ENCODE results near the gene OGFOD3. TPM values are rescaled to one million over a fixed set of nuclear protein-coding genes. Genes with fewer than 3 reads are reported as not detected.
A peak's percentile ranks its signal among the peaks of the same experiment; 100 is the strongest.

Gene OGFOD3
- total RNA-seq, 1 experiment from 2014 or later, result 53.6 TPM

DNA sequence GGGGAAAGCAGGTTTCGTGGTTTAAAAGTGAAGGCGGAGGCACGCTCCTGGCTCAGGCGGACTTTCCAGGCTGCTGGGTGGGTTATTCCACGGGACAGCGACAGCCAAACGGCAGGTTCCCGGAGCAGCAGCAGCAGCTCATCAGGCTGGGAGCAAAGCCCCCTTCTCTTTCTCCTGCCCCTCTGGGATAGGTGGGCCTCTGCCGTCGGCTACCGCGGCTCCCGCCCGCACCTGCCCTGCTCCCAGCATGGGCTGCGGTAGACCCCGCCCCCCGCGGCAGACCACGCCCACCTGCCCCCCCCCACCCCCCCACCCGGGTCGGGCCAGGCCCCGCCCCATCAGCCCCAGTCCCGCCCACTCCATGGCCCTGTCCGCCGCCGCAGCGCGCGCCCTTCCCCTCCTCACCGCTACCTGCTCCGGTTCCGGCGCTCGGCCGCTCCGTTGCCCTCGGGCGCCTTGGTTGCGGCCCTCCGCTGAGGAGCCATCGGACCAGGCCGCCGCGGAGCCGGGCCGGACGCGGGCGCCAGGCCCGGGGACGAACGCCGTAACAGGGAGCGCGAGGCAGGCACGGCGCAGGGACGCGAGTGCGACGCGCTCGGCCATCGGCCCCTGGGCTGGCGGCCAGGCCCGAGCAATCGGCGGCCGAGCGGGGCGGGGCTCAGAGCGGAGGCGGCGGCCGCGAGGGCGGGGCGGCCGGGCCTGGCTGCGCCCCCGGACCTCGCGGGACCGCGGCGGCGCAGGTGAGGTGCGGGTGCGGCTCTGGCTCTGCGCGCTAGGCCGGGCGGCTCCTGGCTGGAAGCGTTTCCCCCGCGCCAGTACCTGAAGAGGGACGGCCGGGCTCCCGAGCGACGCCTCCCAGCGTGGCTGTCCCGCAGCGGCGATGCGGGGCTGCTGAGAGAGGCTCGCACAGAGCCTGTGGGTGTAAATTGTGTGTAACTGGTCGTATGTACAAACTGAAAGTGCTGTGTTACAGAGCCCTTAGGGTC lies at the start of gene OGFOD3, which contains the start of gene HEXD (continued):
- TF ChIP-seq ZBTB33 (IDR thresholded peaks at IDR 0.05; ENCODE audit: extremely low read depth, insufficient replicate concordance, low read length) (peak; percentile 62), ZFX (IDR thresholded peaks at IDR 0.05) (peak; percentile 98), JUND (IDR thresholded peaks at IDR 0.05) (no peak), ATF3 (IDR thresholded peaks at IDR 0.05) (no peak), SRF (IDR thresholded peaks at IDR 0.05; ENCODE audit: low read depth) (peak; percentile 96)
- TF ChIP-seq, protein P1, sequence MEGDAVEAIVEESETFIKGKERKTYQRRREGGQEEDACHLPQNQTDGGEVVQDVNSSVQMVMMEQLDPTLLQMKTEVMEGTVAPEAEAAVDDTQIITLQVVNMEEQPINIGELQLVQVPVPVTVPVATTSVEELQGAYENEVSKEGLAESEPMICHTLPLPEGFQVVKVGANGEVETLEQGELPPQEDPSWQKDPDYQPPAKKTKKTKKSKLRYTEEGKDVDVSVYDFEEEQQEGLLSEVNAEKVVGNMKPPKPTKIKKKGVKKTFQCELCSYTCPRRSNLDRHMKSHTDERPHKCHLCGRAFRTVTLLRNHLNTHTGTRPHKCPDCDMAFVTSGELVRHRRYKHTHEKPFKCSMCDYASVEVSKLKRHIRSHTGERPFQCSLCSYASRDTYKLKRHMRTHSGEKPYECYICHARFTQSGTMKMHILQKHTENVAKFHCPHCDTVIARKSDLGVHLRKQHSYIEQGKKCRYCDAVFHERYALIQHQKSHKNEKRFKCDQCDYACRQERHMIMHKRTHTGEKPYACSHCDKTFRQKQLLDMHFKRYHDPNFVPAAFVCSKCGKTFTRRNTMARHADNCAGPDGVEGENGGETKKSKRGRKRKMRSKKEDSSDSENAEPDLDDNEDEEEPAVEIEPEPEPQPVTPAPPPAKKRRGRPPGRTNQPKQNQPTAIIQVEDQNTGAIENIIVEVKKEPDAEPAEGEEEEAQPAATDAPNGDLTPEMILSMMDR (IDR thresholded peaks at IDR 0.05 in 2 of 3, conservative IDR thresholded peaks at IDR 0.05 in 1 of 3; ENCODE audit: borderline replicate concordance in 1 of 3, insufficient read depth in 1 of 3, low read depth in 2 of 3, low read length in 2 of 3), result no peak

DNA sequence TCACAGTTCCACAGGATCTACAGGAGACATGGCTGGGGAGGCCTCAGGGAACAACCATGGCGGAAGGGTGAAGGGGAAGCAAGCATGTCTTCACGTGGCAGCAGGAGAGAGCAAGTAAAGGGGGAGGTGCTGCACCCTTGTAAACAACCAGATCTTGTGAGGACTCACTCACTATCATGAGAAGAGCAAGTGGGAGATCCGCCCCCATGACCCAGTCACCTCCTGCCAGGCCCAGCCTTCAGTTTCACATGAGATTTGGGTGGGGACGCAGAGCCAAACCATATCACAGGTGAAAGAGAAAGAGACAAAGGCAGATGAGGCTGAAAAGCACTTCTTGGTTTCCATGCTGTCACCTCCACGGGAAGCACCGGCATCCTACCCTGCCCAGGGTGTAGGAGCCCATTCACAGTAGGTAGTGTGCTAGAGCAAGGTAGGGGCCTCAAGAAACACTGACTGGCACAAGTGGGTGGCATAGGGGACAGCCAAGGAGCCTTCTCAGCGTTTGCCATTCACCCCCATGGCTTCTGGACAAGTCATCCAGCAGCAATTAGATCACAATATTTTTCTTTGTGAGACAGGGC lies 46.7 kb upstream of the OGFOD3 start:
- ChIA-PET RAD21 (ENCODE audit: low non-redundant PET in 1 of 2, low total read pairs in 2 of 2, uncharacterized antibody in 2 of 2, unreplicated experiment in 2 of 2) (no interaction called here), POLR2A (no interaction called here), CTCF (no interaction called here)
- DNase-seq (ENCODE audit: low read depth, low spot score) (no peak), ATAC-seq (no peak)
- Histone ChIP-seq H3K36me3 (ENCODE audit: control insufficient read depth in 1 of 2, insufficient read depth in 2 of 2, low read length in 2 of 2) (peaks cover 21 to 53% of the 10 kb centered on the region in 2 experiments), H3K27ac (ENCODE audit: low read depth, low read length) (no peak overlapping the region), H4K20me1 (ENCODE audit: insufficient read depth) (no peaks in the 10 kb centered on the region), H3K4me1 (ENCODE audit: control insufficient read depth in 1 of 2, insufficient read depth in 2 of 2, low read length in 2 of 2) (no peaks in the 10 kb centered on the region), H3K9ac (ENCODE audit: low read length) (no peak overlapping the region), H3K9me3 (ENCODE audit: control insufficient read depth in 1 of 2, insufficient read depth in 1 of 2, low read depth in 1 of 2, low read length in 2 of 2) (no peaks in the 10 kb centered on the region), H3K4me3 (replicated peaks in 1 of 2; ENCODE audit: low read depth in 1 of 2, low read length in 2 of 2) (no peak overlapping the region), H2AFZ (ENCODE audit: low read depth, low read length, poor library complexity, severe bottlenecking) (no peak overlapping the region), H3K4me2 (ENCODE audit: low read length) (no peak overlapping the region), H3K79me2 (ENCODE audit: insufficient read depth, low read length) (no peaks in the 10 kb centered on the region), H3K27me3 (ENCODE audit: insufficient read depth, low read length) (no peaks in the 10 kb centered on the region), H3K9me2 (ENCODE audit: insufficient read depth) (no peaks in the 10 kb centered on the region)
- BruUV-seq (replicated peaks), result no TSS peak
- intact Hi-C loops (cut with micrococcal nuclease), result no loop called here
- no peak for TF ChIP-seq ATF3 (IDR thresholded peaks at IDR 0.05)

Data from HCT116 (cell line).